MM.1S (cell line): ENCODE measurements around the gene NPHP3.

Experiments used
- DNase-seq: peaks from one replicate; pipeline ENCODE4 v3.0.0-alpha.2; 2015
- H2AFZ ChIP-seq: fragments of 300-600 bp; sonication (generic); 2 replicates; pipeline ENCODE4 v1.6.0; 2016; ENCODE audit warnings: antibody characterized with exemption, low read length
- H3F3A ChIP-seq: fragments of 300-600 bp; sonication (generic); 2 replicates; pipeline ENCODE4 v1.6.1; 2016; ENCODE audit warnings: mild to moderate bottlenecking, antibody characterized with exemption, low read length, moderate library complexity, mixed read lengths; ENCODE audit not compliant: insufficient read depth
- H3K27ac ChIP-seq: fragments of 300-600 bp; sonication (generic); 2 replicates; pipeline ENCODE4 v1.5.1; 2016; ENCODE audit warnings: mild to moderate bottlenecking, low read length
- H3K27me3 ChIP-seq: fragments of 300-600 bp; sonication (generic); replicated peaks from 2 replicates; pipeline ENCODE4 v1.6.0; 2016; ENCODE audit warnings: low read length; ENCODE audit not compliant: insufficient read depth
- H3K36me3 ChIP-seq: fragments of 300-600 bp; sonication (generic); replicated peaks from 2 replicates; pipeline ENCODE4 v1.6.1; 2016; ENCODE audit warnings: mild to moderate bottlenecking, low read length, mixed read lengths; ENCODE audit not compliant: insufficient read depth
- H3K4me1 ChIP-seq: fragments of 300-600 bp; sonication (generic); 2 replicates; pipeline ENCODE4 v1.6.1; 2016; ENCODE audit warnings: low read length, mixed read lengths
- H3K4me2 ChIP-seq: fragments of 300-600 bp; sonication (generic); 2 replicates; pipeline ENCODE4 v1.6.0; 2016; ENCODE audit warnings: low read depth, low read length
- H3K4me3 ChIP-seq: fragments of 300-600 bp; sonication (generic); 2 replicates; pipeline ENCODE4 v1.5.1; 2016; ENCODE audit warnings: low read length, mixed read lengths
- H3K79me2 ChIP-seq: fragments of 300-600 bp; sonication (generic); 2 replicates; pipeline ENCODE4 v1.6.1; 2016; ENCODE audit warnings: mixed run types, low read length, mixed read lengths
- H3K9ac ChIP-seq: fragments of 300-600 bp; sonication (generic); 2 replicates; pipeline ENCODE4 v1.6.1; 2016; ENCODE audit warnings: low read length, mixed read lengths
- H3K9me2 ChIP-seq: fragments of 300-600 bp; sonication (generic); replicated peaks from 2 replicates; pipeline ENCODE4 v1.6.1; 2016; ENCODE audit warnings: mild to moderate bottlenecking, low read length, mixed read lengths; ENCODE audit not compliant: insufficient read depth
- H3K9me3 ChIP-seq: fragments of 300-600 bp; sonication (generic); replicated peaks from 2 replicates; pipeline ENCODE4 v1.6.1; 2016; ENCODE audit warnings: mild to moderate bottlenecking, low read length, mixed read lengths; ENCODE audit not compliant: insufficient read depth
- H4K20me1 ChIP-seq: fragments of 300-600 bp; sonication (generic); 2 replicates; pipeline ENCODE4 v1.6.1; 2016; ENCODE audit warnings: mild to moderate bottlenecking, low read length, moderate library complexity, mixed read lengths; ENCODE audit not compliant: insufficient read depth
- EZH2 ChIP-seq: fragments of 300-600 bp; sonication (generic); optimal IDR thresholded peaks from 2 replicates; pipeline ENCODE3; 2017; ENCODE audit warnings: low read depth, mild to moderate bottlenecking, antibody characterized with exemption, low read length, mixed read lengths
- EZH2phosphoT487 ChIP-seq: fragments of 300-600 bp; sonication (generic); IDR thresholded peaks from 2 replicates; pipeline ENCODE4 v1.6.1; 2018; ENCODE audit warnings: antibody characterized with exemption, low read length
- TF ChIP-seq, protein P1 (sequence below): fragments of 300-600 bp; sonication (generic); IDR thresholded peaks from 2 replicates; pipeline ENCODE4 v1.5.1; 2016; ENCODE audit warnings: antibody characterized with exemption, low read length, mixed read lengths

Gene NPHP3

DNA sequence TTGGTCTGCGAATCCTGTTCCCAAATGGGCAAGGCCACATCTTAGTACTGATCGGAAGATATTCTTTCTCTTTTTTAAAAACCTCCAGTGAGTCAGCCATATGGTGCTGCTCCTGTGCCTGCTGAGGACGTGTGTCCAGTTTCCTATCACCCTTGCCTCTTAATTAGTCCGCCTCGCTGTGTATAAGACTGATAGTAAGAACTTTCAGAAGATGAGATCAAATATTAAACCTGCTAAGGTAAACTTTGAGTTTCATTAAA is 61.5 kb downstream of the NPHP3 start:
- H3K36me3 ChIP-seq, result no peaks in the 10 kb centered on the region
- peaks cover 6% of the 10 kb centered on the region; the same call in 1 of the 2 replicates for H3K4me1 ChIP-seq
- peak overlapping the region; percentile 92 for H2AFZ ChIP-seq
- DNase-seq, result peak; percentile 28
- no peaks in the 10 kb centered on the region for H3K9me3 ChIP-seq
- no peaks in the 10 kb centered on the region for H3K27me3 ChIP-seq
- H3K9ac ChIP-seq, result peak overlapping the region; percentile 93
- H3K27ac ChIP-seq, result peak overlapping the region; percentile 75; the same call in 1 of the 2 replicates
- H3K79me2 ChIP-seq, result peaks cover 62% of the 10 kb centered on the region
- peak overlapping the region; percentile 91 for H3K4me3 ChIP-seq
- TF ChIP-seq, protein P1, sequence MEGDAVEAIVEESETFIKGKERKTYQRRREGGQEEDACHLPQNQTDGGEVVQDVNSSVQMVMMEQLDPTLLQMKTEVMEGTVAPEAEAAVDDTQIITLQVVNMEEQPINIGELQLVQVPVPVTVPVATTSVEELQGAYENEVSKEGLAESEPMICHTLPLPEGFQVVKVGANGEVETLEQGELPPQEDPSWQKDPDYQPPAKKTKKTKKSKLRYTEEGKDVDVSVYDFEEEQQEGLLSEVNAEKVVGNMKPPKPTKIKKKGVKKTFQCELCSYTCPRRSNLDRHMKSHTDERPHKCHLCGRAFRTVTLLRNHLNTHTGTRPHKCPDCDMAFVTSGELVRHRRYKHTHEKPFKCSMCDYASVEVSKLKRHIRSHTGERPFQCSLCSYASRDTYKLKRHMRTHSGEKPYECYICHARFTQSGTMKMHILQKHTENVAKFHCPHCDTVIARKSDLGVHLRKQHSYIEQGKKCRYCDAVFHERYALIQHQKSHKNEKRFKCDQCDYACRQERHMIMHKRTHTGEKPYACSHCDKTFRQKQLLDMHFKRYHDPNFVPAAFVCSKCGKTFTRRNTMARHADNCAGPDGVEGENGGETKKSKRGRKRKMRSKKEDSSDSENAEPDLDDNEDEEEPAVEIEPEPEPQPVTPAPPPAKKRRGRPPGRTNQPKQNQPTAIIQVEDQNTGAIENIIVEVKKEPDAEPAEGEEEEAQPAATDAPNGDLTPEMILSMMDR, result no peak
- no peak for TF ChIP-seq EZH2
- H4K20me1 ChIP-seq, result no peaks in the 10 kb centered on the region
- 0 out of 2 replicates have a peak, but pooled peaks cover 2% of the 10 kb centered on the region for H3F3A ChIP-seq
- no peaks in the 10 kb centered on the region for H3K9me2 ChIP-seq
- peak overlapping the region; percentile 76 for H3K4me2 ChIP-seq

- no peaks in the 10 kb centered on the region for H3K36me3 ChIP-seq
- peak within 1 kb of the TSS; percentile 92 for H2AFZ ChIP-seq
- TF ChIP-seq EZH2phosphoT487, result no peak
- TF ChIP-seq, protein P1, result no peak
- H4K20me1 ChIP-seq, result no peaks in the 10 kb centered on the region
- no peaks in the 10 kb centered on the region for H3K27me3 ChIP-seq
- H3K27ac ChIP-seq, result peak within 1 kb of the TSS; percentile 75; the same call in 1 of the 2 replicates
- H3F3A ChIP-seq, result 0 out of 2 replicates have a peak, but pooled peaks cover 2% of the 10 kb centered on the region
- no peaks in the 10 kb centered on the region for H3K9me2 ChIP-seq
- peak; percentile 68 for DNase-seq
- H3K9me3 ChIP-seq, result no peaks in the 10 kb centered on the region
- H3K4me1 ChIP-seq, result peaks cover 6% of the 10 kb centered on the region; the same call in 1 of the 2 replicates
- H3K79me2 ChIP-seq, result peaks cover 57% of the 10 kb centered on the region
- peak within 1 kb of the TSS; percentile 91 for H3K4me3 ChIP-seq
- peak within 1 kb of the TSS; percentile 76 for H3K4me2 ChIP-seq
- peak within 1 kb of the TSS; percentile 93 for H3K9ac ChIP-seq
Observed at GRCh38 chr3:132660052-132660810, 62.0 kb downstream of the NPHP3 start, which contains the start of gene UBA5. UBA5 (plus strand) TSS chr3:132660329; CDS start chr3:132660538, 209 bp downstream.

DNA sequence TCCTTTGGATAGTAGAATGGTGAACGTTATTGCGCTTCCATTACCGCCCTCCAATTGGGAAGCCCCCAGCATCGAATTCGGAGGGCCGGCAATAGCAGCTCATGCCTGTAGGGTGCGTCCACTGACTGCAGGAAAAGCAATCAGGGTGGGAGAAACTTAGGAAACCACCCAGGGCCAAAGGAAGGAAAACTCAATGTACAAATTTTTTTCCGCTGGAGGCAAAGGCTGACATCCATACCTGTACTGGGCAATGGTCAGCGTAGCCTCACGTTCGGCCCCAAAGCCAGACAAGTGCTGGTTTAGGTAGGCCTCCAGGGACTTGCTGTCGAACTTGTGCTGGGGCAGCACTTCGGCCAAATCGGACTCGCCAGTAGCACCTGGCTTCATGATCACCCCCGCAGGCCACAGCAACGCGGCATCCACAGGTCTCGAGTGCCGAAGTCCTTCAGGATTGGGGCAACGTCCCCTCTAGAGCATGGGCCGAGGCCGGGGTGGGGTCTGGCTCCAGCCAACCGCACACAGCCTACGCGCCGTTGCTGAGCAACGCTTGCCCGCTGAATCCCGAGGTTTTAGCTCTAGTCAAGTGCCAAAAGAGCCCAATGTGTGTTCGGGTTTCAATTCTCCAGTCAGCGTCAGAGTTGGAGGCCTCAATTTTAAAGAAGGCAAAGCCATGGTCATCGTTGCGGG is 62.7 kb downstream of the NPHP3 start, which contains the start of gene ACAD11:
ACAD11 (minus strand) TSS at position 445 of the 687 bp plus-strand sequence; CDS start at position 387, 58 bp downstream.
- H3K27ac ChIP-seq, result peak within 1 kb of the TSS; percentile 75; the same call in 1 of the 2 replicates
- H3K9ac ChIP-seq, result peak within 1 kb of the TSS; percentile 93
- H3K36me3 ChIP-seq, result no peaks in the 10 kb centered on the region
- H3K9me3 ChIP-seq, result no peaks in the 10 kb centered on the region
- TF ChIP-seq, protein P1, result peak; percentile 78
- no peak for TF ChIP-seq EZH2
- H3K27me3 ChIP-seq, result no peaks in the 10 kb centered on the region
- peak within 1 kb of the TSS; percentile 91 for H3K4me3 ChIP-seq
- H4K20me1 ChIP-seq, result no peaks in the 10 kb centered on the region
- H3K4me2 ChIP-seq, result peak within 1 kb of the TSS; percentile 76
- peaks cover 50% of the 10 kb centered on the region for H3K79me2 ChIP-seq
- H3F3A ChIP-seq, result 0 out of 2 replicates have a peak, but pooled peaks cover 2% of the 10 kb centered on the region
- H2AFZ ChIP-seq, result peak within 1 kb of the TSS; percentile 92
- H3K9me2 ChIP-seq, result no peaks in the 10 kb centered on the region
- peaks cover 6% of the 10 kb centered on the region; the same call in 1 of the 2 replicates for H3K4me1 ChIP-seq
- peak; percentile 64 for DNase-seq
